AG09319 (cell line): ENCODE results near the gene BPIFA3.

Experiments used
- DNase-seq: peaks from one replicate; pipeline ENCODE4 v3.0.0-alpha.2; 2010; ENCODE audit warnings: low read depth; ENCODE audit errors: extremely low read depth
- CTCF ChIP-seq: IDR thresholded peaks from 2 replicates; pipeline ENCODE4 v1.5.1; 2011; ENCODE audit warnings: low read depth, mild to moderate bottlenecking, inconsistent platforms, low read length, moderate library complexity

The BPIFA3 gene

GRCh38 chr20:33259371-33259770, 42.2 kb downstream of the BPIFA3 start:
- DNase-seq = no peak
- no peak for TF ChIP-seq CTCF

- TF ChIP-seq CTCF = no peak
- no peak for DNase-seq
Measured at GRCh38 chr20:33261465-33261864, 44.3 kb downstream of the BPIFA3 start.

GRCh38 chr20:33262658-33263065, 45.5 kb downstream of the BPIFA3 start:
- peak; percentile 64 for TF ChIP-seq CTCF
- peak; percentile 7 for DNase-seq

GRCh38 chr20:33263784-33264183, 46.6 kb downstream of the BPIFA3 start:
- TF ChIP-seq CTCF = no peak

GRCh38 chr20:33267701-33268100, 50.5 kb downstream of the BPIFA3 start:
- no peak for DNase-seq
- no peak for TF ChIP-seq CTCF

More at GRCh38 chr20:33263784-33264183, 46.6 kb downstream of the BPIFA3 start:
- DNase-seq = no peak

GRCh38 chr20:33272155-33272873, 55.2 kb downstream of the BPIFA3 start:
- no peak for DNase-seq
- no peak for TF ChIP-seq CTCF

GRCh38 chr20:33273117-33273851, 56.1 kb downstream of the BPIFA3 start:
- TF ChIP-seq CTCF = no peak
- no peak for DNase-seq
